Body of pancreas (tissue), 4 donors: ENCODE measurements around the gene KRTAP10-9.

Experiments used
- CTCF ChIP-seq, 7 experiments: fragments of 450-650 bp in 4 of 7; fragments of 200-600 bp in 3 of 7; sonication (generic) in 3 of 7; IDR thresholded peaks; one replicate each; pipeline ENCODE4 v1.5.1; 2016 to 2019; ENCODE audit warnings: antibody characterized with exemption in 7 of 7
- POLR2A ChIP-seq, 3 donors: fragments of 450-650 bp; IDR thresholded peaks; one replicate each; pipeline ENCODE4 v1.6.1; 2016; ENCODE audit warnings: antibody characterized with exemption in 3 of 3, mild to moderate bottlenecking in 2 of 3

GRCh38 chr21:44593598-44594405, 33.1 kb upstream of the KRTAP10-9 start:
- TF ChIP-seq CTCF (IDR thresholded peaks at IDR 0.05), result no peak
- no peak for TF ChIP-seq POLR2A (IDR thresholded peaks at IDR 0.05)
